ENCODE measurements around the gene AGFG2. TPM values are rescaled to one million over a fixed set of nuclear protein-coding genes. Genes with fewer than 3 reads are reported as not detected.
A peak's percentile ranks its signal among the peaks of the same experiment; 100 is the strongest.
"Not testable (repeated sequence)": the region's sequence is repeated elsewhere in the genome, so short reads cannot be mapped to it uniquely, and the experiment has no call there.

Gene AGFG2
- total and polyA plus RNA-seq, 2 donors: 7.4 to 15.4 TPM

- H3K27ac ChIP-seq (ENCODE audit: low read depth in 1 of 2, low read length in 1 of 2): no peak overlapping the region
- no peaks in the 10 kb centered on the region for H3K27me3 ChIP-seq (ENCODE audit: control insufficient read depth in 2 of 2, insufficient read depth in 1 of 2, low read length in 1 of 2)
- WGBS: 96% methylated on average over 5 of the region's 5 CpGs
- H3K4me3 ChIP-seq (ENCODE audit: low read length in 2 of 2): no peak overlapping the region
- DNase-seq (ENCODE audit: low read depth in 6 of 9, low spot score in 9 of 9): no peak
- peaks cover 34 to 36% of the 10 kb centered on the region in 2 donors for H3K36me3 ChIP-seq (ENCODE audit: control insufficient read depth in 2 of 2, insufficient read depth in 2 of 2, low read length in 1 of 2)
- H3K9me3 ChIP-seq (ENCODE audit: control insufficient read depth in 2 of 2, insufficient read depth in 1 of 2, low read length in 1 of 2): no peaks in the 10 kb centered on the region
- H3K4me1 ChIP-seq (ENCODE audit: control insufficient read depth in 2 of 2, insufficient read depth in 2 of 2, low read length in 2 of 2): peaks cover 0 to 12% of the 10 kb centered on the region in 2 donors
These were observed 16.7 kb downstream of the AGFG2 start for GRCh38 chr7:100555701-100556100.

GRCh38 chr7:100556541-100556940 lies 17.5 kb downstream of the AGFG2 start:
- no peaks in the 10 kb centered on the region for H3K27me3 ChIP-seq (ENCODE audit: control insufficient read depth in 2 of 2, insufficient read depth in 1 of 2, low read length in 1 of 2)
- H3K9me3 ChIP-seq (ENCODE audit: control insufficient read depth in 2 of 2, insufficient read depth in 1 of 2, low read length in 1 of 2): no peaks in the 10 kb centered on the region
- 95% methylated on average over 4 of the region's 4 CpGs for WGBS
- no peak for DNase-seq (ENCODE audit: low read depth in 6 of 9, low spot score in 9 of 9)
- H3K36me3 ChIP-seq (ENCODE audit: control insufficient read depth in 2 of 2, insufficient read depth in 2 of 2, low read length in 1 of 2): peaks cover 36 to 37% of the 10 kb centered on the region in 2 donors
- no peak overlapping the region for H3K27ac ChIP-seq (ENCODE audit: low read depth in 1 of 2, low read length in 1 of 2)
- H3K4me3 ChIP-seq (ENCODE audit: low read length in 2 of 2): no peak overlapping the region
- H3K4me1 ChIP-seq (ENCODE audit: control insufficient read depth in 2 of 2, insufficient read depth in 2 of 2, low read length in 2 of 2): peaks cover 0 to 12% of the 10 kb centered on the region in 2 donors

GRCh38 chr7:100559127-100559526 lies 20.1 kb downstream of the AGFG2 start:
- Histone ChIP-seq H3K36me3 (ENCODE audit: control insufficient read depth in 2 of 2, insufficient read depth in 2 of 2, low read length in 1 of 2) (peaks cover 24 to 28% of the 10 kb centered on the region in 2 donors), H3K4me3 (ENCODE audit: low read length in 2 of 2) (no peak overlapping the region), H3K9me3 (ENCODE audit: control insufficient read depth in 2 of 2, insufficient read depth in 1 of 2, low read length in 1 of 2) (no peaks in the 10 kb centered on the region), H3K27me3 (ENCODE audit: control insufficient read depth in 2 of 2, insufficient read depth in 1 of 2, low read length in 1 of 2) (no peaks in the 10 kb centered on the region), H3K4me1 (ENCODE audit: control insufficient read depth in 2 of 2, insufficient read depth in 2 of 2, low read length in 2 of 2) (peaks cover 0 to 14% of the 10 kb centered on the region in 2 donors), H3K27ac (ENCODE audit: low read depth in 1 of 2, low read length in 1 of 2) (peak overlapping the region in 1 of 2 donors; percentile 64)
- no peak for DNase-seq (ENCODE audit: low read depth in 6 of 9, low spot score in 9 of 9)
- WGBS: 98% methylated on average over 4 of the region's 4 CpGs

GRCh38 chr7:100561491-100562194 lies 22.6 kb downstream of the AGFG2 start:
- 98% methylated on average over 12 of the region's 12 CpGs for WGBS
- Histone ChIP-seq H3K27ac (ENCODE audit: low read depth in 1 of 2, low read length in 1 of 2) (no peak overlapping the region), H3K9me3 (ENCODE audit: control insufficient read depth in 2 of 2, insufficient read depth in 1 of 2, low read length in 1 of 2) (no peaks in the 10 kb centered on the region), H3K36me3 (ENCODE audit: control insufficient read depth in 2 of 2, insufficient read depth in 2 of 2, low read length in 1 of 2) (peaks cover 9 to 18% of the 10 kb centered on the region in 2 donors), H3K4me1 (ENCODE audit: control insufficient read depth in 2 of 2, insufficient read depth in 2 of 2, low read length in 2 of 2) (peaks cover 0 to 17% of the 10 kb centered on the region in 2 donors), H3K4me3 (ENCODE audit: low read length in 2 of 2) (no peak overlapping the region), H3K27me3 (ENCODE audit: control insufficient read depth in 2 of 2, insufficient read depth in 1 of 2, low read length in 1 of 2) (no peaks in the 10 kb centered on the region)
- DNase-seq (ENCODE audit: low read depth in 6 of 9, low spot score in 9 of 9): no peak

GRCh38 chr7:100562195-100563099 lies 23.4 kb downstream of the AGFG2 start:
- WGBS: 96% methylated on average over 26 of the region's 26 CpGs
- no peak for DNase-seq (ENCODE audit: low read depth in 6 of 9, low spot score in 9 of 9)
- H3K4me1 ChIP-seq (ENCODE audit: control insufficient read depth in 2 of 2, insufficient read depth in 2 of 2, low read length in 2 of 2): peaks cover 0 to 17% of the 10 kb centered on the region in 2 donors

GRCh38 chr7:100563100-100563564 lies 24.1 kb downstream of the AGFG2 start:
- 99% methylated on average over 8 of the region's 8 CpGs for WGBS

More at GRCh38 chr7:100562195-100563099, 23.4 kb downstream of the AGFG2 start:
- no peaks in the 10 kb centered on the region for H3K27me3 ChIP-seq (ENCODE audit: control insufficient read depth in 2 of 2, insufficient read depth in 1 of 2, low read length in 1 of 2)
- no peak overlapping the region for H3K27ac ChIP-seq (ENCODE audit: low read depth in 1 of 2, low read length in 1 of 2)
- peaks cover 9 to 15% of the 10 kb centered on the region in 2 donors for H3K36me3 ChIP-seq (ENCODE audit: control insufficient read depth in 2 of 2, insufficient read depth in 2 of 2, low read length in 1 of 2)
- no peak overlapping the region for H3K4me3 ChIP-seq (ENCODE audit: low read length in 2 of 2)
- H3K9me3 ChIP-seq (ENCODE audit: control insufficient read depth in 2 of 2, insufficient read depth in 1 of 2, low read length in 1 of 2): no peaks in the 10 kb centered on the region

GRCh38 chr7:100563809-100564400 lies 24.9 kb downstream of the AGFG2 start:
- DNase-seq (ENCODE audit: low read depth in 6 of 9, low spot score in 9 of 9): peak in 5 of 9 donors; percentile 67 to 86 (median 75)
- no peak overlapping the region for H3K27ac ChIP-seq (ENCODE audit: low read depth in 1 of 2, low read length in 1 of 2)
- WGBS: 37% methylated on average over 12 of the region's 12 CpGs
- peaks cover 0 to 1% of the 10 kb centered on the region in 2 donors for H3K27me3 ChIP-seq (ENCODE audit: control insufficient read depth in 2 of 2, insufficient read depth in 1 of 2, low read length in 1 of 2)
- no peak overlapping the region for H3K4me3 ChIP-seq (ENCODE audit: low read length in 2 of 2)
- H3K9me3 ChIP-seq (ENCODE audit: control insufficient read depth in 2 of 2, insufficient read depth in 1 of 2, low read length in 1 of 2): peaks cover 0 to 5% of the 10 kb centered on the region in 2 donors
- H3K36me3 ChIP-seq (ENCODE audit: control insufficient read depth in 2 of 2, insufficient read depth in 2 of 2, low read length in 1 of 2): peaks cover 7 to 15% of the 10 kb centered on the region in 2 donors
- peaks cover 0 to 30% of the 10 kb centered on the region in 2 donors for H3K4me1 ChIP-seq (ENCODE audit: control insufficient read depth in 2 of 2, insufficient read depth in 2 of 2, low read length in 2 of 2)

More at GRCh38 chr7:100563100-100563564, 24.1 kb downstream of the AGFG2 start:
- no peak for DNase-seq (ENCODE audit: low read depth in 6 of 9, low spot score in 9 of 9)
- no peak overlapping the region for H3K4me3 ChIP-seq (ENCODE audit: low read length in 2 of 2)
- H3K9me3 ChIP-seq (ENCODE audit: control insufficient read depth in 2 of 2, insufficient read depth in 1 of 2, low read length in 1 of 2): no peaks in the 10 kb centered on the region
- peaks cover 0 to 23% of the 10 kb centered on the region in 2 donors for H3K4me1 ChIP-seq (ENCODE audit: control insufficient read depth in 2 of 2, insufficient read depth in 2 of 2, low read length in 2 of 2)
- H3K27me3 ChIP-seq (ENCODE audit: control insufficient read depth in 2 of 2, insufficient read depth in 1 of 2, low read length in 1 of 2): no peaks in the 10 kb centered on the region
- no peak overlapping the region for H3K27ac ChIP-seq (ENCODE audit: low read depth in 1 of 2, low read length in 1 of 2)
- H3K36me3 ChIP-seq (ENCODE audit: control insufficient read depth in 2 of 2, insufficient read depth in 2 of 2, low read length in 1 of 2): peaks cover 7 to 15% of the 10 kb centered on the region in 2 donors

- not testable (repeated sequence) for DNase-seq (ENCODE audit: low read depth in 6 of 9, low spot score in 9 of 9); H3K9me3 ChIP-seq (ENCODE audit: control insufficient read depth in 2 of 2, insufficient read depth in 1 of 2, low read length in 1 of 2); H3K27ac ChIP-seq (ENCODE audit: low read depth in 1 of 2, low read length in 1 of 2); H3K27me3 ChIP-seq (ENCODE audit: control insufficient read depth in 2 of 2, insufficient read depth in 1 of 2, low read length in 1 of 2); H3K4me3 ChIP-seq (ENCODE audit: low read length in 2 of 2)
- Histone ChIP-seq H3K36me3 (ENCODE audit: control insufficient read depth in 2 of 2, insufficient read depth in 2 of 2, low read length in 1 of 2) (peaks cover 7 to 15% of the 10 kb centered on the region in 2 donors), H3K4me1 (ENCODE audit: control insufficient read depth in 2 of 2, insufficient read depth in 2 of 2, low read length in 2 of 2) (peaks cover under 1 to 30% of the 10 kb centered on the region in 2 donors)
- 89% methylated on average over 6 of the region's 6 CpGs for WGBS
These were observed 25.4 kb downstream of the AGFG2 start for GRCh38 chr7:100564405-100564804.

All from thymus (tissue), 11 donors.